DOHH2 (cell line): ENCODE results near the gene CCR7.

Experiments used
- EZH2phosphoT487 ChIP-seq: fragments of 200-600 bp; sonication (generic); IDR thresholded peaks from 2 replicates; pipeline ENCODE4 v1.6.1; 2017; ENCODE audit warnings: borderline replicate concordance, mild to moderate bottlenecking, antibody characterized with exemption, low read length, moderate library complexity, mixed read lengths
- TF ChIP-seq, protein P1 (sequence below): fragments of 200-600 bp; sonication (generic); IDR thresholded peaks from one replicate; pipeline ENCODE4 v1.5.1; 2014; ENCODE audit warnings: antibody characterized with exemption, mild to moderate bottlenecking, low read depth, low read length; ENCODE audit not compliant: poor library complexity, severe bottlenecking

DNA sequence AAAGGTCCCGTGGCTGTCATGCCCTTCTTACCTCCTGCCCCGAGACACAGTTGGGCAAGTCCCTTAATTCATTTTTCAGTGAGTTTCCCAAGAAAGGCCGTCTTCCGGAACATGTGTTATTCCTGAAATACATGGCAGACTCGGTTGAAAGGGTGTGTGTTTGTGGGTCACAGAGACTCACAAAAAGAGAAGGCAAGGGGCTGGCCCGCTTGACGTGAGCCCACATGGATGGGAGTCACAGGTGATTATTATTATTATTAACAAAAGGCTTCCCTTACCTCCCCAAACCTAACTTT is 34.1 kb upstream of the CCR7 start:
- TF ChIP-seq, protein P1, sequence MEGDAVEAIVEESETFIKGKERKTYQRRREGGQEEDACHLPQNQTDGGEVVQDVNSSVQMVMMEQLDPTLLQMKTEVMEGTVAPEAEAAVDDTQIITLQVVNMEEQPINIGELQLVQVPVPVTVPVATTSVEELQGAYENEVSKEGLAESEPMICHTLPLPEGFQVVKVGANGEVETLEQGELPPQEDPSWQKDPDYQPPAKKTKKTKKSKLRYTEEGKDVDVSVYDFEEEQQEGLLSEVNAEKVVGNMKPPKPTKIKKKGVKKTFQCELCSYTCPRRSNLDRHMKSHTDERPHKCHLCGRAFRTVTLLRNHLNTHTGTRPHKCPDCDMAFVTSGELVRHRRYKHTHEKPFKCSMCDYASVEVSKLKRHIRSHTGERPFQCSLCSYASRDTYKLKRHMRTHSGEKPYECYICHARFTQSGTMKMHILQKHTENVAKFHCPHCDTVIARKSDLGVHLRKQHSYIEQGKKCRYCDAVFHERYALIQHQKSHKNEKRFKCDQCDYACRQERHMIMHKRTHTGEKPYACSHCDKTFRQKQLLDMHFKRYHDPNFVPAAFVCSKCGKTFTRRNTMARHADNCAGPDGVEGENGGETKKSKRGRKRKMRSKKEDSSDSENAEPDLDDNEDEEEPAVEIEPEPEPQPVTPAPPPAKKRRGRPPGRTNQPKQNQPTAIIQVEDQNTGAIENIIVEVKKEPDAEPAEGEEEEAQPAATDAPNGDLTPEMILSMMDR, result no peak
- TF ChIP-seq EZH2phosphoT487, result no peak
